ENCODE measurements around the gene REL.

The REL gene

DNA sequence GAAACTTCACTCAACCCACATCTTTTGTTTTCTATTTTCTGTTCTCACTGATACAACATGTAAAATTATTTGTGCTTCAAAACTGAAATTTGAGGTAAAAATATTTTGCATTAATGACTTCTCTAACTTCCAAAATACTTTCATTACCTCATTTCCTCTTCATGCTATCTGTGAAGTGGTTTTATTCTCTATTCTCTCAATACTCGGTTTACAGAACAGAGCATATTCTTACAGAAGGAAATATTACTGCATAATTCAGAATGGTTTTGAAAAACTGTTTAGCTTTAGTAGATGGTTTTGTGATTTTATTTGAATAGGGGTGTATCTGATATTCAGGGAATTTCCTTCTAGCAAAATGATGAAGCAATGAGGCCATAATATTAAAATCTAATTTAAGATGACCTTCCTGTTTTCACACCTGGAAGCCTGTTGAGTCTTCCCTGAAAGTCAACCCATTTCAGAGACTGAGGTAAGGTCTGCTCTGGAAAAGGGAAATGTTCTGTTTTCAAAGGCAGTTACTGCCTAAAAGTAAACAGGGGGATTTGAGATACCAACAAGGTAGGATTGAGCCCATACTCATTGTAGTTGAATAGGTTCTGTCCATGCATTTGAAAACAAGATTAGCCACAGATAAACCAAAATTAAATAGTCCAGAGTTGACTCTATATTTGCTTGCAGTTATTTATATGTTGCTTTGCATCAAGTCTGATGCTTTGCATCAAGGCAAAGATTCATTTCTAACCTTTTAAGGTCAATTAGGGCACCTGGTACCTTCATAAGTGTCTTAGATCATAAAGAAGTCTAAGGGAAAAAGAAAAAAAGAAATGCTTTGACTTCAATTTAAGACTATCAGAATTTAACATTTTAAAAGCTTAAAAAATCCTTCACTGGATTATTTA is 85.4 kb downstream of the REL start:
- DNase-seq: no peak

DNA sequence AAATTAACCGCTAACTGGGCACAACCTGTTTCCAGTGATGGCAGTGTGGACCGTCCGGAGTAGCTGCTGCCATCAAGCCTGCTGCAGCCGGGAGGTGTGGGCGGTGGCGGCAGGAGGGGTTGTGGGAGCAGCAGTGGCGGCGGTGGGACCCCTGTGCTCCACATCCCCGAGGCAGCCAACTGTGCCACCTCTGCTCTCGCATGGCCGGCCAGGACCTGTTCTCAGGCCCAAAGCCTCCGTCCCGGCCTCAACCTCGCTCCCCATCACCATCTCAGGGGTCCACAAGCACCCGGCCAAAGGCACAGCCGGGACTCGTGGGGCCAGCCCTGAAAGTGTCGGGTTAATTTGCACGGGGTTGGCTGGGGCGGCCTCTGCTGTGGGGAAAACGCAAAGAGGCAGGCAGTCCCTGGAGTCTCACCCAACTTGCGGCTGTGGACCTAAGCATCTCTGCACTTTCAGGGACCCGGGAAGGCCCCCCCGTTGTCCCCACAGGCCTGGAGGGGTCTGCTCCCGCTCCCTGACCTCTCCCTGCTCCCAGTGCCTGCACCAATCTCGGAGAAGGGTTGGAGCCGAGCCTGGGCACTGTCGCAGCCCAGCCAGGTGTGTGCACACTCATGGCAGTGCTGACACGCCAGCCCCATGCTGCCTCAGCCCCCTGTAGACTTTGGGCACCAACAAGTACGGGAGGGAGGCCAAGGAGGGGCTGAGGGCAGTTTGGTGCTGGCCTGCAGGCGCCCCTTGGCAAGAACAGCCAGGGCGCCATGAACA is 91.7 kb downstream of the REL start:
- no peak for DNase-seq

GRCh38 chr2:60973705-60974104 is 92.3 kb downstream of the REL start:
- no peak for DNase-seq

DNA sequence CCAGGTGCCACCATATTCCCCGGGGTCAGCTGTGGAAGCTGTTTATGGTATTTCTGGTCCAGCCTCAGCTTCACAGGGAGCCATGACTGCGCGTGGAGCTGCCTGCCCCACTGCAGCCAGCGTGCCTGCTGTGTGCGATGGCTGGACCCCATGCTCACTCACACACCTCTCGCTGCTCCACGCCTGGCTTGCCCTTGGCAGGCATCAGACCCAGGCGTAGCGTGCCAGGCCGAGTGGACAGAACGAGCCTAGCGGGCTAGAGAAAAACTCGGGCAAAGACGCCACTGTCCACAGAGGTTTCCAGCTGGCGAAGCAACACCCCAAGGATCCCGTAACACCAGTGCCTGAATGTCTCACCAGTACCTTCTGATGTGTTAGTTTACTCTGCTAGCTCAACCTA is 93.3 kb downstream of the REL start:
- DNase-seq: no peak

Measured in suppressor macrophage (primary cell).